Hepatocyte (in vitro differentiated cells): ENCODE measurements around the gene SLC23A3. TPM values are rescaled to one million over a fixed set of nuclear protein-coding genes. Genes with fewer than 3 reads are reported as not detected.

Experiments used
- DNase-seq: peaks from one replicate; pipeline ENCODE4 v3.0.0-alpha.2; 2016; ENCODE audit warnings: low spot score
- H2AFZ ChIP-seq: fragments of 200-600 bp; sonication (generic); 2 replicates; pipeline ENCODE4 v1.6.0; 2016; ENCODE audit warnings: antibody characterized with exemption, mild to moderate bottlenecking
- H3K27ac ChIP-seq: fragments of 200-600 bp; sonication (generic); 2 replicates; pipeline ENCODE4 v1.5.1; 2016; ENCODE audit warnings: mild to moderate bottlenecking
- H3K27me3 ChIP-seq: fragments of 200-600 bp; sonication (generic); 2 replicates; pipeline ENCODE4 v1.6.1; 2016
- H3K36me3 ChIP-seq: fragments of 200-600 bp; sonication (generic); replicated peaks from 2 replicates; pipeline ENCODE4 v1.5.1; 2016; ENCODE audit warnings: low read depth; ENCODE audit not compliant: insufficient read depth
- H3K4me1 ChIP-seq: fragments of 200-600 bp; sonication (generic); 2 replicates; pipeline ENCODE4 v1.5.1; 2016; ENCODE audit warnings: mild to moderate bottlenecking, moderate library complexity; ENCODE audit not compliant: insufficient read depth
- H3K4me2 ChIP-seq: fragments of 200-600 bp; sonication (generic); 2 replicates; pipeline ENCODE4 v1.6.0; 2016
- H3K4me3 ChIP-seq: fragments of 200-600 bp; sonication (generic); 2 replicates; pipeline ENCODE4 v1.5.1; 2016; ENCODE audit warnings: mild to moderate bottlenecking
- H3K79me2 ChIP-seq: fragments of 200-600 bp; sonication (generic); 2 replicates; pipeline ENCODE4 v1.6.0; 2017; ENCODE audit warnings: mild to moderate bottlenecking
- H3K9me2 ChIP-seq: fragments of 200-600 bp; sonication (generic); replicated peaks from 2 replicates; pipeline ENCODE4 v1.6.0; 2017; ENCODE audit warnings: mild to moderate bottlenecking; ENCODE audit not compliant: insufficient read depth
- H3K9me3 ChIP-seq: fragments of 200-600 bp; sonication (generic); 2 replicates; pipeline ENCODE4 v1.5.1; 2016; ENCODE audit warnings: low read depth, mild to moderate bottlenecking
- H4K20me1 ChIP-seq: fragments of 200-600 bp; sonication (generic); 2 replicates; pipeline ENCODE4 v1.6.0; 2016; ENCODE audit warnings: mild to moderate bottlenecking; ENCODE audit not compliant: insufficient read depth, poor library complexity, severe bottlenecking
- EZH2 ChIP-seq: fragments of 200-600 bp; sonication (generic); IDR thresholded peaks from 2 replicates; pipeline ENCODE4 v1.6.1; 2016; ENCODE audit warnings: antibody characterized with exemption, mild to moderate bottlenecking, borderline replicate concordance
- EZH2phosphoT487 ChIP-seq: fragments of 200-600 bp; sonication (generic); IDR thresholded peaks from one replicate; pipeline ENCODE4 v1.6.1; 2018; ENCODE audit warnings: antibody characterized with exemption, mild to moderate bottlenecking, low read depth, moderate library complexity; ENCODE audit not compliant: unreplicated experiment, severe bottlenecking
- WGBS: methylation state at CpG from one replicate; pipeline ENCODE4 v1.1.6; 2016; ENCODE audit warnings: low lambda C conversion rate; ENCODE audit errors: missing lambda C conversion rate; 5-methylcytosine and 5-hydroxymethylcytosine counted together
- polyA plus RNA-seq: library from polyadenylated mRNA; unstranded; fragments of >200 nt; fragmentation: Nextera tagmentation; extraction: Ambion mirVana; gene quantifications from 2 replicates; pipeline ENCODE4 v1.2.1, GENCODE V29; 2016
- total RNA-seq: library from RNA; depleted of rRNA; stranded (reverse); fragments of >200 nt; gene quantifications from 2 replicates; pipeline ENCODE4 v1.2.3, GENCODE V29; 2014
- TF ChIP-seq, protein P1 (sequence below): fragments of 200-600 bp; sonication (generic); IDR thresholded peaks from 2 replicates; pipeline ENCODE4 v1.5.1; 2016; ENCODE audit warnings: antibody characterized with exemption, mild to moderate bottlenecking; ENCODE audit not compliant: poor library complexity

The SLC23A3 gene
- total and polyA plus RNA-seq, 2 experiments from 2014 or later = 0.80 to 1.5 TPM

DNA sequence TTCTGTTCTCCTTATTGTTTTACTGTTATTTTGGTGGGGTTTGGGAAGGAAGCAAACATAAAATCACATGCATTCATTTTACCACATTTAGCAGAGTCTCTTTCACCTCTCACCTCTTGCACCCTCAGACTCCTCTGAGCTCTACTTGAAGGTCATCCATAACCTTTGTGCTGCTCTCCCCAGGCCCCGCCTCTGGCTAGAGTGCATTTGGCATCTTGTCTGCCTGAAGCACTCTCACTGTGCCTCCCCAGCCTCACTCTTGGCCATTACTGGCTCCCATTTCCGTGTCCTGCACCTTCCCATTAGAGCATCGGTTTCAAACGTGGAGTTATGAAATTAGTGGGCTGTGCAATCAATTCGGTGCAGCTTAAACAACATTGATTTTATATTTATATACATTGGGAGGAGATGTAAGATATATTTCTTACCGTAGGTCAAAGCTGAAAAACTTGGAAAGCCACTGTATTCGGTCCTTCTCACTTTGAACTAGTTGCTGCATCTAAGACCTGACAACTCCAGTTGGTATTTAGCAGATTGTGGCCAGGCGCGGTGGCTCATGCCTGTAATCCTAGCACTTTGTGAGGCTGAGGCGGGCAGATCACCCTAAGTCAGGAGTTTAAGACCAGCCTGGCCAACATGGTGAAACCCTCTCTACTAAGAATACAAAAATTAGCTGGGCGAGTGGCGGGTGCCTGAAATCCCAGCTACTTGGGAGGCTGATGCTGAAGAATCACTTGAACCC lies 29.8 kb upstream of the SLC23A3 start:
- no peak for TF ChIP-seq EZH2
- TF ChIP-seq, protein P1, sequence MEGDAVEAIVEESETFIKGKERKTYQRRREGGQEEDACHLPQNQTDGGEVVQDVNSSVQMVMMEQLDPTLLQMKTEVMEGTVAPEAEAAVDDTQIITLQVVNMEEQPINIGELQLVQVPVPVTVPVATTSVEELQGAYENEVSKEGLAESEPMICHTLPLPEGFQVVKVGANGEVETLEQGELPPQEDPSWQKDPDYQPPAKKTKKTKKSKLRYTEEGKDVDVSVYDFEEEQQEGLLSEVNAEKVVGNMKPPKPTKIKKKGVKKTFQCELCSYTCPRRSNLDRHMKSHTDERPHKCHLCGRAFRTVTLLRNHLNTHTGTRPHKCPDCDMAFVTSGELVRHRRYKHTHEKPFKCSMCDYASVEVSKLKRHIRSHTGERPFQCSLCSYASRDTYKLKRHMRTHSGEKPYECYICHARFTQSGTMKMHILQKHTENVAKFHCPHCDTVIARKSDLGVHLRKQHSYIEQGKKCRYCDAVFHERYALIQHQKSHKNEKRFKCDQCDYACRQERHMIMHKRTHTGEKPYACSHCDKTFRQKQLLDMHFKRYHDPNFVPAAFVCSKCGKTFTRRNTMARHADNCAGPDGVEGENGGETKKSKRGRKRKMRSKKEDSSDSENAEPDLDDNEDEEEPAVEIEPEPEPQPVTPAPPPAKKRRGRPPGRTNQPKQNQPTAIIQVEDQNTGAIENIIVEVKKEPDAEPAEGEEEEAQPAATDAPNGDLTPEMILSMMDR = no peak
- TF ChIP-seq EZH2phosphoT487 = no peak
- DNase-seq = no peak
- Histone ChIP-seq H4K20me1 (no peaks in the 10 kb centered on the region), H3K4me1 (no peaks in the 10 kb centered on the region), H3K4me3 (no peak overlapping the region), H3K4me2 (no peak overlapping the region), H3K36me3 (no peaks in the 10 kb centered on the region), H2AFZ (no peak overlapping the region), H3K9me2 (no peaks in the 10 kb centered on the region), H3K9me3 (no peaks in the 10 kb centered on the region), H3K79me2 (no peaks in the 10 kb centered on the region), H3K27ac (no peak overlapping the region), H3K27me3 (no peaks in the 10 kb centered on the region)
- WGBS = 83% methylated on average over 12 of the region's 12 CpGs

DNA sequence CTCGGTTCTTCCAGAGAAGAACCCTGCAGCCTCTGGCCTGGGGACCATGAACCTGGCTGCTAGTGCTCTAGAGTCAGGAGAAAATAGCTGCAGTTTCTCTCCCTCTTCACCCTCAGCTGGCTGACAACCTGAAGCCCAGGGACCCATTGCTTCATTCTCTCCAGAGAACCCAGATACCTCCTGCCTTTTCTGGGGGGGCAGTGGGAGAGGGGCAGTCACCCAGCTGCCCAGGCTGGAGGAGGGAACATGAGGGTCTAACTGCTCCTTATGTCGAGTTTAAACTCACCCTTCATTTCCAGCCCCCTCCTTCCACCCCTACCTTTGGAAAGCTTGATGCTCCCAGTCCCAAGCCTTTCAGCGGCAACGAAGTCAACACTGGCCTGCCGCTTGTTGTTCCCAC lies 29.1 kb upstream of the SLC23A3 start:
- H2AFZ ChIP-seq = no peak overlapping the region
- no peak for DNase-seq
- 77% methylated on average over 5 of the region's 5 CpGs for WGBS

DNA sequence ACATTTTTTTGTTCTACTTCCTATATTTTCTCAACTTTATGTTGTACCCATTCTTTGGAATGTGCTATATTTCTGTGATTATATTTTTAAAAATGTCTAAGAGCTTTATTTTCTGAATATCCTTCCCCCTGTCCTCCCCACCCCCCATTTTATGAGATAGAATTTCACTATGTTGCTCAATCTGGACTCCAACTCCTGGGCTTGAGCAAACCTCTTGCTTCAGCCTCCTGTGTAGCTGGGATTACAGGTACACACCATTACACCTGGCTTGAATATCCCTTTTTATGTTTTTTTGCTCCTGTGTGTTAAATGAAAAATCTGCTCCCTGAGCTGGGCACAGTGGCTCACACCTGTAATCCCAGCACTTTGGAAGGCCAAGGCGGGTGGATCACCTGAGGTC lies 27.6 kb upstream of the SLC23A3 start:
- WGBS = 100% methylated on average over 1 of the region's 1 CpG
- Histone ChIP-seq H3K4me3 (no peak overlapping the region), H3K4me1 (no peaks in the 10 kb centered on the region), H3K27me3 (no peaks in the 10 kb centered on the region), H4K20me1 (no peaks in the 10 kb centered on the region), H2AFZ (no peak overlapping the region), H3K79me2 (no peaks in the 10 kb centered on the region), H3K9me3 (no peaks in the 10 kb centered on the region), H3K27ac (no peak overlapping the region), H3K4me2 (no peak overlapping the region), H3K36me3 (no peaks in the 10 kb centered on the region), H3K9me2 (no peaks in the 10 kb centered on the region)
- no peak for DNase-seq
- TF ChIP-seq EZH2phosphoT487 = no peak
- no peak for TF ChIP-seq EZH2
- TF ChIP-seq, protein P1 = no peak

More for the DNA sequence above, 29.1 kb upstream of the SLC23A3 start:
- Histone ChIP-seq H3K79me2 (no peaks in the 10 kb centered on the region), H3K9me2 (no peaks in the 10 kb centered on the region), H3K27ac (no peak overlapping the region), H3K27me3 (no peaks in the 10 kb centered on the region), H3K9me3 (no peaks in the 10 kb centered on the region), H3K36me3 (no peaks in the 10 kb centered on the region), H4K20me1 (no peaks in the 10 kb centered on the region), H3K4me3 (no peak overlapping the region), H3K4me2 (no peak overlapping the region), H3K4me1 (no peaks in the 10 kb centered on the region)
- TF ChIP-seq, protein P1 = no peak
- no peak for TF ChIP-seq EZH2
- no peak for TF ChIP-seq EZH2phosphoT487
